WTC11 (cell line): Measurements from ENCODE around the gene NCKAP5. TPM values are rescaled to one million over a fixed set of nuclear protein-coding genes. Genes with fewer than 3 reads are reported as not detected.

Experiments
- ATAC-seq: fragments of 200-7000 bp; cut with Tn5 transposase; 2 replicates; pipeline ENCODE4 v1.10.0; 2021; ENCODE audit warnings: mild to moderate bottlenecking, moderate library complexity
- CTCF ChIA-PET: fragments of 300-600 bp; sonication (Branson Sonifier 250); formaldehyde crosslinking; loops from one replicate; lab custom pipeline; 2021; ENCODE audit warnings: antibody characterized with exemption; lab: Charles Lee
- POLR2A ChIA-PET: fragments of 350-600 bp; sonication (Branson Sonifier 250); formaldehyde crosslinking; loops from one replicate; lab custom pipeline; 2021; ENCODE audit warnings: antibody characterized with exemption; lab: Charles Lee
- DNase-seq: peaks from one replicate; pipeline ENCODE4 v3.0.0; 2021; ENCODE audit warnings: low spot score
- H3K27ac Mint-ChIP-seq: 2 replicates; pipeline ENCODE4 v1.8.0; 2021; ENCODE audit warnings: mixed read lengths
- H3K27me3 Mint-ChIP-seq: 2 replicates; pipeline ENCODE4 v1.8.0; 2021; ENCODE audit warnings: low read depth, mild to moderate bottlenecking, moderate library complexity, mixed read lengths
- H3K36me3 Mint-ChIP-seq: 2 replicates; pipeline ENCODE4 v1.8.0; 2021; ENCODE audit warnings: mixed read lengths
- H3K4me1 Mint-ChIP-seq: 2 replicates; pipeline ENCODE4 v1.8.0; 2022; ENCODE audit warnings: mixed read lengths
- H3K4me3 Mint-ChIP-seq: 2 replicates; pipeline ENCODE4 v1.8.0; 2021; ENCODE audit warnings: mild to moderate bottlenecking, moderate library complexity, mixed read lengths
- H3K9me3 Mint-ChIP-seq: 2 replicates; pipeline ENCODE4 v1.8.0; 2021; ENCODE audit warnings: mixed read lengths
- ELF4 ChIP-seq: sonication (generic); formaldehyde crosslinking; IDR thresholded peaks from 2 replicates; pipeline ENCODE4 v1.8.1; 2022; ENCODE audit warnings: low read depth, mild to moderate bottlenecking, moderate library complexity, missing genetic modification reagents
- FOXK1 ChIP-seq: sonication (generic); formaldehyde crosslinking; IDR thresholded peaks from 2 replicates; pipeline ENCODE4 v1.8.0; 2022; ENCODE audit warnings: mild to moderate bottlenecking, moderate library complexity, missing genetic modification reagents
- MYBL2 ChIP-seq: sonication (generic); formaldehyde crosslinking; IDR thresholded peaks from 2 replicates; pipeline ENCODE4 v1.8.1; 2023; ENCODE audit warnings: mild to moderate bottlenecking, moderate library complexity, missing genetic modification reagents
- NR1H2 ChIP-seq: sonication (generic); formaldehyde crosslinking; IDR thresholded peaks from 2 replicates; pipeline ENCODE4 v1.9.0; 2021; ENCODE audit warnings: mild to moderate bottlenecking, moderate library complexity, missing genetic modification reagents
- OVOL2 ChIP-seq: fragments of 250-450 bp; sonication (Bioruptor Pico); IDR thresholded peaks from 2 replicates; pipeline ENCODE4 v1.9.0; 2021; ENCODE audit warnings: mild to moderate bottlenecking, borderline replicate concordance
- SMAD3 ChIP-seq: sonication (generic); formaldehyde crosslinking; IDR thresholded peaks from 2 replicates; pipeline ENCODE4 v1.8.0; 2022; ENCODE audit warnings: missing genetic modification reagents, mild to moderate bottlenecking, borderline replicate concordance
- SMAD4 ChIP-seq: sonication (generic); formaldehyde crosslinking; IDR thresholded peaks from 2 replicates; pipeline ENCODE4 v1.8.0; 2022; ENCODE audit warnings: mild to moderate bottlenecking, missing genetic modification reagents
- SOX15 ChIP-seq: fragments of 250-450 bp; sonication (Bioruptor Pico); IDR thresholded peaks from 2 replicates; pipeline ENCODE4 v1.9.0; 2021; ENCODE audit warnings: mild to moderate bottlenecking
- TEAD4 ChIP-seq: sonication (generic); formaldehyde crosslinking; IDR thresholded peaks from 2 replicates; pipeline ENCODE4 v1.8.0; 2022; ENCODE audit warnings: mild to moderate bottlenecking, missing genetic modification reagents
- TP53 ChIP-seq: sonication (generic); formaldehyde crosslinking; IDR thresholded peaks from 2 replicates; pipeline ENCODE4 v1.8.1; 2023; ENCODE audit warnings: mild to moderate bottlenecking, missing genetic modification reagents
- ZBTB21 ChIP-seq: sonication (generic); formaldehyde crosslinking; IDR thresholded peaks from 2 replicates; pipeline ENCODE4 v1.8.1; 2023; ENCODE audit warnings: mild to moderate bottlenecking, missing genetic modification reagents, borderline replicate concordance
- ZNF121 ChIP-seq: sonication (generic); formaldehyde crosslinking; IDR thresholded peaks from 2 replicates; pipeline ENCODE4 v1.8.0; 2023; ENCODE audit warnings: missing genetic modification reagents
- ZNF263 ChIP-seq: sonication (generic); formaldehyde crosslinking; IDR thresholded peaks from 2 replicates; pipeline ENCODE4 v1.8.1; 2022; ENCODE audit warnings: low read depth, mild to moderate bottlenecking, moderate library complexity, missing genetic modification reagents
- ZNF317 ChIP-seq: sonication (generic); formaldehyde crosslinking; IDR thresholded peaks from 2 replicates; pipeline ENCODE4 v1.8.1; 2023; ENCODE audit warnings: low read depth, mild to moderate bottlenecking, moderate library complexity, missing genetic modification reagents, borderline replicate concordance
- ZNF671 ChIP-seq: fragments of 250-450 bp; sonication (Bioruptor Pico); IDR thresholded peaks from 2 replicates; pipeline ENCODE4 v1.8.0; 2021; ENCODE audit warnings: mild to moderate bottlenecking
- total RNA-seq: library from RNA; stranded (reverse); gene quantifications from 3 replicates; pipeline ENCODE4 v1.2.3, GENCODE V29; 2021
- TF ChIP-seq, protein P1 (sequence below): sonication (generic); formaldehyde crosslinking; conservative IDR thresholded peaks from 2 replicates; pipeline ENCODE4 v1.8.1; 2022; ENCODE audit warnings: mild to moderate bottlenecking, missing genetic modification reagents
- TF ChIP-seq, protein P2 (sequence below): sonication (generic); formaldehyde crosslinking; IDR thresholded peaks from 2 replicates; pipeline ENCODE4 v1.8.0; 2022; ENCODE audit warnings: missing genetic modification reagents
- TF ChIP-seq, protein P3 (sequence below): sonication (generic); formaldehyde crosslinking; IDR thresholded peaks from 2 replicates; pipeline ENCODE4 v1.8.1; 2023; ENCODE audit warnings: mild to moderate bottlenecking, moderate library complexity, missing genetic modification reagents
- TF ChIP-seq, protein P4 (sequence below): fragments of 250-450 bp; sonication (Bioruptor Pico); IDR thresholded peaks from 2 replicates; pipeline ENCODE4 v1.9.0; 2021; ENCODE audit warnings: moderate library complexity, mild to moderate bottlenecking, inconsistent platforms, borderline replicate concordance
- TF ChIP-seq, protein P5 (sequence below): fragments of 250-450 bp; sonication (Bioruptor Pico); IDR thresholded peaks from 2 replicates; pipeline ENCODE4 v1.9.0; 2021; ENCODE audit warnings: mild to moderate bottlenecking, borderline replicate concordance
- TF ChIP-seq, protein P6 (sequence below): sonication (generic); formaldehyde crosslinking; IDR thresholded peaks from 2 replicates; pipeline ENCODE4 v1.8.1; 2022; ENCODE audit warnings: missing genetic modification reagents, borderline replicate concordance

NCKAP5 gene
- total RNA-seq, 1 experiment from 2014 or later = 0.55 TPM

DNA sequence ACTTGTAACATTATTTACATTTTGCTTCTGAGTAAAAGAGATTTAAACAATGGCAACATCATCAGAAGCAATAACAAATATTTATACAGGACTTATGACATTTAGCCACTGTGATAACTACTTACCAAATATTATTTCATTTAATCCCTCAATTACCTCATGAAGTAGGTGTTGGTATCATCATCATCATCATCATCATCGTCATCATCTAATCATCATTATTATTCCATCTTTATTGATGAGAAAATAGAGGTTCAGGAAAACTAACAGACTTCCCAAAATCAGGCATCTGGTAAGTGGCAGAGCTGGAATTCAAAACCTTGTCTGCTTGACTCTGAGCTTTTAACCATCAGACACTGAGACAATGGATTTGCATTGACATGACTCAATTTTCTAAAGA lies 204.4 kb downstream of the NCKAP5 start:
- no peak for ATAC-seq
- Mint-ChIP-seq H3K9me3 (no peaks in the 10 kb centered on the region), H3K36me3 (no peaks in the 10 kb centered on the region), H3K4me3 (no peak overlapping the region), H3K4me1 (peaks cover 22% of the 10 kb centered on the region), H3K27me3 (no peaks in the 10 kb centered on the region), H3K27ac (no peak overlapping the region)
- POLR2A ChIA-PET = no interaction called here
- DNase-seq = no peak
- TF ChIP-seq, protein P1, sequence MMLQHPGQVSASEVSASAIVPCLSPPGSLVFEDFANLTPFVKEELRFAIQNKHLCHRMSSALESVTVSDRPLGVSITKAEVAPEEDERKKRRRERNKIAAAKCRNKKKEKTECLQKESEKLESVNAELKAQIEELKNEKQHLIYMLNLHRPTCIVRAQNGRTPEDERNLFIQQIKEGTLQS (CRISPR knock-in tag) = no peak
- TF ChIP-seq ELF4 (CRISPR knock-in tag) = no peak
- TF ChIP-seq ZNF671 (CRISPR knock-in tag) = no peak
- TF ChIP-seq ZBTB21 = no peak
- TF ChIP-seq, protein P2, sequence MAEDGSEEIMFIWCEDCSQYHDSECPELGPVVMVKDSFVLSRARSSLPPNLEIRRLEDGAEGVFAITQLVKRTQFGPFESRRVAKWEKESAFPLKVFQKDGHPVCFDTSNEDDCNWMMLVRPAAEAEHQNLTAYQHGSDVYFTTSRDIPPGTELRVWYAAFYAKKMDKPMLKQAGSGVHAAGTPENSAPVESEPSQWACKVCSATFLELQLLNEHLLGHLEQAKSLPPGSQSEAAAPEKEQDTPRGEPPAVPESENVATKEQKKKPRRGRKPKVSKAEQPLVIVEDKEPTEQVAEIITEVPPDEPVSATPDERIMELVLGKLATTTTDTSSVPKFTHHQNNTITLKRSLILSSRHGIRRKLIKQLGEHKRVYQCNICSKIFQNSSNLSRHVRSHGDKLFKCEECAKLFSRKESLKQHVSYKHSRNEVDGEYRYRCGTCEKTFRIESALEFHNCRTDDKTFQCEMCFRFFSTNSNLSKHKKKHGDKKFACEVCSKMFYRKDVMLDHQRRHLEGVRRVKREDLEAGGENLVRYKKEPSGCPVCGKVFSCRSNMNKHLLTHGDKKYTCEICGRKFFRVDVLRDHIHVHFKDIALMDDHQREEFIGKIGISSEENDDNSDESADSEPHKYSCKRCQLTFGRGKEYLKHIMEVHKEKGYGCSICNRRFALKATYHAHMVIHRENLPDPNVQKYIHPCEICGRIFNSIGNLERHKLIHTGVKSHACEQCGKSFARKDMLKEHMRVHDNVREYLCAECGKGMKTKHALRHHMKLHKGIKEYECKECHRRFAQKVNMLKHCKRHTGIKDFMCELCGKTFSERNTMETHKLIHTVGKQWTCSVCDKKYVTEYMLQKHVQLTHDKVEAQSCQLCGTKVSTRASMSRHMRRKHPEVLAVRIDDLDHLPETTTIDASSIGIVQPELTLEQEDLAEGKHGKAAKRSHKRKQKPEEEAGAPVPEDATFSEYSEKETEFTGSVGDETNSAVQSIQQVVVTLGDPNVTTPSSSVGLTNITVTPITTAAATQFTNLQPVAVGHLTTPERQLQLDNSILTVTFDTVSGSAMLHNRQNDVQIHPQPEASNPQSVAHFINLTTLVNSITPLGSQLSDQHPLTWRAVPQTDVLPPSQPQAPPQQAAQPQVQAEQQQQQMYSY (CRISPR knock-in tag) = no peak
- TF ChIP-seq, protein P3, sequence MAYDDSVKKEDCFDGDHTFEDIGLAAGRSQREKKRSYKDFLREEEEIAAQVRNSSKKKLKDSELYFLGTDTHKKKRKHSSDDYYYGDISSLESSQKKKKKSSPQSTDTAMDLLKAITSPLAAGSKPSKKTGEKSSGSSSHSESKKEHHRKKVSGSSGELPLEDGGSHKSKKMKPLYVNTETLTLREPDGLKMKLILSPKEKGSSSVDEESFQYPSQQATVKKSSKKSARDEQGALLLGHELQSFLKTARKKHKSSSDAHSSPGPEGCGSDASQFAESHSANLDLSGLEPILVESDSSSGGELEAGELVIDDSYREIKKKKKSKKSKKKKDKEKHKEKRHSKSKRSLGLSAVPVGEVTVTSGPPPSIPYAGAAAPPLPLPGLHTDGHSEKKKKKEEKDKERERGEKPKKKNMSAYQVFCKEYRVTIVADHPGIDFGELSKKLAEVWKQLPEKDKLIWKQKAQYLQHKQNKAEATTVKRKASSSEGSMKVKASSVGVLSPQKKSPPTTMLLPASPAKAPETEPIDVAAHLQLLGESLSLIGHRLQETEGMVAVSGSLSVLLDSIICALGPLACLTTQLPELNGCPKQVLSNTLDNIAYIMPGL (CRISPR knock-in tag) = no peak
- TF ChIP-seq SMAD3 (CRISPR knock-in tag) = no peak
- no peak for TF ChIP-seq ZNF121 (CRISPR knock-in tag)
- no peak for TF ChIP-seq OVOL2 (CRISPR knock-in tag)
- TF ChIP-seq, protein P4, sequence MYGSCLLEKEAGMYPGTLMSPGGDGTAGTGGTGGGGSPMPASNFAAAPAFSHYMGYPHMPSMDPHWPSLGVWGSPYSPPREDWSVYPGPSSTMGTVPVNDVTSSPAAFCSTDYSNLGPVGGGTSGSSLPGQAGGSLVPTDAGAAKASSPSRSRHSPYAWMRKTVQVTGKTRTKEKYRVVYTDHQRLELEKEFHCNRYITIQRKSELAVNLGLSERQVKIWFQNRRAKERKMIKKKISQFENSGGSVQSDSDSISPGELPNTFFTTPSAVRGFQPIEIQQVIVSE (CRISPR knock-in tag) = no peak
- TF ChIP-seq NR1H2 (CRISPR knock-in tag) = no peak
- TF ChIP-seq SMAD4 (CRISPR knock-in tag) = no peak
- no peak for TF ChIP-seq ZNF263
- TF ChIP-seq MYBL2 (CRISPR knock-in tag) = no peak
- TF ChIP-seq FOXK1 = no peak
- TF ChIP-seq SOX15 (CRISPR knock-in tag) = no peak
- TF ChIP-seq TP53 = no peak
- no peak for TF ChIP-seq TEAD4
- CTCF ChIA-PET = interaction anchor here (1.1 to 1.4 kb wide), 4 partner anchors 22 to 101 kb away, joined by 3 to 6 read pairs (median 4); no protein-coding TSS in a partner anchor

DNA sequence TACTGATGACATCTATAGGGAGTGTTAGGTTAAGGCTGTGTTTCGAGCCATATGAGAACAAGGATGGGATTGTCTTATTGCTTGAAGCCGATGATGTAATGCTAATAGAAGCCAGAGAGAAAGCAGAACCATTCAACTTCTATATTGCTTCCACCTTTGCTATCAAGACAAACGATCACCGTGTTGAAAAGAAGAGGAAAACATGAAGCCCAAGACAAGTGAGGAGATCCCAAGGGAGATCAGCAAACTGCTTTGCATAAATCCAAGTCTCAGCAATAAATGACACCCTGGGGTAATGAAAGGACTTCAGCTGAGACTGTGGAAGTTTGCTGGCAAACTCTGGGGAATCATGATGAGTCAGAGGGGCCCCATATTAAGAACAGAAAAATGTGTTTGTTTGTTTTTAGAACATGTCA lies 206.2 kb downstream of the NCKAP5 start:
- Mint-ChIP-seq H3K36me3 (no peaks in the 10 kb centered on the region), H3K4me3 (no peak overlapping the region), H3K4me1 (peaks cover 20% of the 10 kb centered on the region), H3K27ac (no peak overlapping the region), H3K27me3 (no peaks in the 10 kb centered on the region), H3K9me3 (no peaks in the 10 kb centered on the region)
- CTCF ChIA-PET = no interaction called here
- ATAC-seq (no peak), DNase-seq (no peak)
- POLR2A ChIA-PET = interaction anchor here (0.6 kb wide), 1 partner anchor 11 kb away, joined by 3 read pairs; no protein-coding TSS in a partner anchor
- TF ChIP-seq, protein P1 (CRISPR knock-in tag) = no peak
- TF ChIP-seq, protein P5, sequence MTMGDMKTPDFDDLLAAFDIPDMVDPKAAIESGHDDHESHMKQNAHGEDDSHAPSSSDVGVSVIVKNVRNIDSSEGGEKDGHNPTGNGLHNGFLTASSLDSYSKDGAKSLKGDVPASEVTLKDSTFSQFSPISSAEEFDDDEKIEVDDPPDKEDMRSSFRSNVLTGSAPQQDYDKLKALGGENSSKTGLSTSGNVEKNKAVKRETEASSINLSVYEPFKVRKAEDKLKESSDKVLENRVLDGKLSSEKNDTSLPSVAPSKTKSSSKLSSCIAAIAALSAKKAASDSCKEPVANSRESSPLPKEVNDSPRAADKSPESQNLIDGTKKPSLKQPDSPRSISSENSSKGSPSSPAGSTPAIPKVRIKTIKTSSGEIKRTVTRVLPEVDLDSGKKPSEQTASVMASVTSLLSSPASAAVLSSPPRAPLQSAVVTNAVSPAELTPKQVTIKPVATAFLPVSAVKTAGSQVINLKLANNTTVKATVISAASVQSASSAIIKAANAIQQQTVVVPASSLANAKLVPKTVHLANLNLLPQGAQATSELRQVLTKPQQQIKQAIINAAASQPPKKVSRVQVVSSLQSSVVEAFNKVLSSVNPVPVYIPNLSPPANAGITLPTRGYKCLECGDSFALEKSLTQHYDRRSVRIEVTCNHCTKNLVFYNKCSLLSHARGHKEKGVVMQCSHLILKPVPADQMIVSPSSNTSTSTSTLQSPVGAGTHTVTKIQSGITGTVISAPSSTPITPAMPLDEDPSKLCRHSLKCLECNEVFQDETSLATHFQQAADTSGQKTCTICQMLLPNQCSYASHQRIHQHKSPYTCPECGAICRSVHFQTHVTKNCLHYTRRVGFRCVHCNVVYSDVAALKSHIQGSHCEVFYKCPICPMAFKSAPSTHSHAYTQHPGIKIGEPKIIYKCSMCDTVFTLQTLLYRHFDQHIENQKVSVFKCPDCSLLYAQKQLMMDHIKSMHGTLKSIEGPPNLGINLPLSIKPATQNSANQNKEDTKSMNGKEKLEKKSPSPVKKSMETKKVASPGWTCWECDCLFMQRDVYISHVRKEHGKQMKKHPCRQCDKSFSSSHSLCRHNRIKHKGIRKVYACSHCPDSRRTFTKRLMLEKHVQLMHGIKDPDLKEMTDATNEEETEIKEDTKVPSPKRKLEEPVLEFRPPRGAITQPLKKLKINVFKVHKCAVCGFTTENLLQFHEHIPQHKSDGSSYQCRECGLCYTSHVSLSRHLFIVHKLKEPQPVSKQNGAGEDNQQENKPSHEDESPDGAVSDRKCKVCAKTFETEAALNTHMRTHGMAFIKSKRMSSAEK (CRISPR knock-in tag) = no peak
- TF ChIP-seq ZNF263 (no peak), ZNF317 (no peak)
- TF ChIP-seq, protein P6, sequence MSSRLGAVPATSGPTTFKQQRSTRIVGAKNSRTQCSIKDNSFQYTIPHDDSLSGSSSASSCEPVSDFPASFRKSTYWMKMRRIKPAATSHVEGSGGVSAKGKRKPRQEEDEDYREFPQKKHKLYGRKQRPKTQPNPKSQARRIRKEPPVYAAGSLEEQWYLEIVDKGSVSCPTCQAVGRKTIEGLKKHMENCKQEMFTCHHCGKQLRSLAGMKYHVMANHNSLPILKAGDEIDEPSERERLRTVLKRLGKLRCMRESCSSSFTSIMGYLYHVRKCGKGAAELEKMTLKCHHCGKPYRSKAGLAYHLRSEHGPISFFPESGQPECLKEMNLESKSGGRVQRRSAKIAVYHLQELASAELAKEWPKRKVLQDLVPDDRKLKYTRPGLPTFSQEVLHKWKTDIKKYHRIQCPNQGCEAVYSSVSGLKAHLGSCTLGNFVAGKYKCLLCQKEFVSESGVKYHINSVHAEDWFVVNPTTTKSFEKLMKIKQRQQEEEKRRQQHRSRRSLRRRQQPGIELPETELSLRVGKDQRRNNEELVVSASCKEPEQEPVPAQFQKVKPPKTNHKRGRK (CRISPR knock-in tag) = no peak
- TF ChIP-seq, protein P3 (CRISPR knock-in tag) = no peak
